ENCODE results near the gene ZBTB42.

GRCh38 chr14:104784218-104784568 is 16.7 kb upstream of the ZBTB42 start:
- no peak for TF ChIP-seq POLR2A (IDR thresholded peaks at IDR 0.05; ENCODE audit: low read depth, low read length)
- no peak for TF ChIP-seq POLR2AphosphoS5 (IDR thresholded peaks at IDR 0.05; ENCODE audit: low read depth, low read length)
- TF ChIP-seq TAF1 (IDR thresholded peaks at IDR 0.05; ENCODE audit: borderline replicate concordance, low read depth, low read length): no peak
